Brain pericyte (primary cell): Measurements from ENCODE around the gene SPEF2.

Experiments
- DNase-seq: peaks from one replicate; pipeline ENCODE4 v3.0.0-alpha.2; 2012; ENCODE audit warnings: low read depth, low spot score

Gene SPEF2

DNA sequence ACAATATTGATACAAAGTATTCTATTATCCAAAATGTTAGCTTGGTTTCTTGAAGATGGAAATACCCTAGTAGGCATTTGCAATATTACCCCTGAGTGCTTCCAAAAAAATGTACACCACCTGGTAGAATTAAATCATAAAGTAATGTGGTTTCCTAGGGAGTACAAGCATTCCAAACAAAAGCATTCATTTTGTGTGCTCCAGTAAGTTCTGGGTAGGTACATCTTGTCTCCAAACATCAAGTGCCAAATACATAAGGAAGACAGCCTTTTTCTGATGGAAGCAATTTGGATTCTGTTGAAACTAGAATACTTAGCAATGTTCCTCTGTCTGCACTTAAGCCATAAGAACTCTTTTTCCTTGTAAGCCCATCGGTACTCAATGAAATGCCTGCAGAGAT is 165.9 kb downstream of the SPEF2 start:
- no peak for DNase-seq

DNA sequence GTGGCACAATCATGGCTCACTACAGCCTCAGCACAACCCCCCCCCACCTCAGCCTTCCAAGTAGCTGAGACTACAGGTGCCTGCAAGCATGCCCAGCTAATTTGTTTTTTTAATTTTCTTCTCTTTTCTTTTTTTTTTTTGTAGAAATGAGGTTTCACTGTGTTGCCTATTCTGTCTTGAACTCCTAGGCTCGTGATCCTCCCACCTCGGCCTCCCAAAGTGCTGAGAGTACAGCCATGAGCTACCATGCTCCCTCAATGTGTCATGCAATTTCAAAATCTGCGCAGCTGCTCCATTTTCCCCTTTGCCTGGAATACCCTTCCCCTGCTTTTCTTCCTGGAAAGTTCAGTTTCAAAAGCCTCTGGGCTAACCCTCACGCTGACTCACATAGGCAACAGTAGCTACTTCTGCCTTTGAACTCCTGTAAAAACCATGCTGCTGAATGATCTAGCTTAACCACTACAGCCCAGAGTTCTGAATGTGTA is 168.0 kb downstream of the SPEF2 start:
- no peak for DNase-seq

DNA sequence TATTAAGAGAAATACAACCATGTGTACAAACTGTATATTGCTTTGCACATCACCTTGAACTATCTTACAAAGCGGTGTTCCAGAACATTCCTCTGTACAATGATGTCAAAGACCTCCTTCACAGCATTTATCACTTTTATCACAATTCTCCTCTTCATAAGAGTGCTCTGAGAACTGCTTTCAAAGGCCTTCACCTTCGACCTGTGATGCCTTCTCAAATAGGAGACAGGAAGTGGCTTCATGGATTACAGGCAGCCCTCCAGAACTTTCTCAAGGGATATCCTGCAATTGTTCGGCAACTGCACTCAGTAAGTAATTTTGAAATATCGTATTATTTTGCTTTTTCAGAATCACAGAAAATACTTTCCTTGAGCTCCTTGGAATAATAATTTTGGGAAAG is 171.1 kb downstream of the SPEF2 start:
- no peak for DNase-seq

DNA sequence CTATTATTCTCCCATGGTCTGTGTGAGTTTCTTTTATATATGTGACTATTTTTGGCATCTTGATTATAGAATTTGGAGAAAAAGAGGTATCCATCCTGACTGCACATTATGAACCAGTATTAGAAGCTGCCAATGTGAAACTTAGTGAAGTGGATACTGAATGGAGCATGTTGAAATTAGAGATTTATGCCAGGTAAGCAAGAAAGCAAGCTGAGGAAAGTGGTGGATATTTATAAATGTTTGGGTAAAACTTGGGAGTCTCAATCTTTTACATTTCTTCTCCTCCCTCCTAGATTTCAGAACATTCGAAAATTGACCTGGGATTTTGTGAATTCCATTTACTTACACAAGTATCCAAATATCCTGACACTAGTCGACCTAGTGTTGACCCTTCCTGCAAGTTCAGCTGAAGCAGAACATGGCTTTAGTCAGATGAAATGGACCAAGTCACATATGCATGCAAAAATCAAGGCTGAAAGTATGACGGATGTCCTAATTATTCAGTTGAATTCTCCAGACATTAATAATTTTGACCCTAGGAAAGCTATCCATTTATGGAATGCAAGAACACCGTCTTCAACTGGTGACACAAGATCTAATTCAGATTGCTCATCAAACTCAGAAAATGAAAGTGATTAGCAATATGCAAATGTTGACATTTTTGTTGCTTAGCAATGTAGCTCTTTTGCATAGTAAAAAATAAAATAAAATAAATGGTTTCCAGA is 172.2 kb downstream of the SPEF2 start:
- no peak for DNase-seq

DNA sequence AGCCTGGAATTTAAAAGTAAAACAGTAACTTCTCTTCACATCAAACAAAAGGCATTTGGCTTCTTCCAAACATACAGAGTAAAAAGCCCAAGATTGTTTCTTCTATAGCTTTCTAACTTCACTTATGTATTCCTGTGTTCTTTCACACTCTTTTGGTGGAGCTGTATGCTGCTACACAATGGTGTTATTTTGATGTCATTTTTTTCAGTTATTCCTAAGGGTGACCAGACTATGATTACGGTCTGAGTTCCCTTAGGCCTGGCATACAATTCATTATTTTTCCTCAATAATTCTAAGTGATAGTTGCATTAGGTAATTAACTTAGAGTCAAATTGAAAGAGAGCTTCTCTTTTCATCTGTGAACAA is 172.8 kb downstream of the SPEF2 start:
- DNase-seq, result no peak

DNA sequence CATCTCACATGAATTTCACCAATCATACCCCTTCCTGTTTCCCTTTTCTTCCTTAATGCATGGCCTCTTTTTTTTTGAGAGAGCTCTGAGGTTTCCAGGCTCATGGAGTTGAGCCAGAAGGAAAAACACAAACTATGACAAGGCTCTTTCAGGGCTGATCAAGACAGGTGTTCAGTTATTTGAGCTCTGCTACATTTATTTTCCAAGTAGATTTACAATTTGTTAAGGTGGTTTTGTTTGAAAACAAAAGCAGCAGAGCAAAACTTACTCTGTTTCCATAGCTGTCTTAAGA is 176.6 kb downstream of the SPEF2 start:
- DNase-seq, result no peak

DNA sequence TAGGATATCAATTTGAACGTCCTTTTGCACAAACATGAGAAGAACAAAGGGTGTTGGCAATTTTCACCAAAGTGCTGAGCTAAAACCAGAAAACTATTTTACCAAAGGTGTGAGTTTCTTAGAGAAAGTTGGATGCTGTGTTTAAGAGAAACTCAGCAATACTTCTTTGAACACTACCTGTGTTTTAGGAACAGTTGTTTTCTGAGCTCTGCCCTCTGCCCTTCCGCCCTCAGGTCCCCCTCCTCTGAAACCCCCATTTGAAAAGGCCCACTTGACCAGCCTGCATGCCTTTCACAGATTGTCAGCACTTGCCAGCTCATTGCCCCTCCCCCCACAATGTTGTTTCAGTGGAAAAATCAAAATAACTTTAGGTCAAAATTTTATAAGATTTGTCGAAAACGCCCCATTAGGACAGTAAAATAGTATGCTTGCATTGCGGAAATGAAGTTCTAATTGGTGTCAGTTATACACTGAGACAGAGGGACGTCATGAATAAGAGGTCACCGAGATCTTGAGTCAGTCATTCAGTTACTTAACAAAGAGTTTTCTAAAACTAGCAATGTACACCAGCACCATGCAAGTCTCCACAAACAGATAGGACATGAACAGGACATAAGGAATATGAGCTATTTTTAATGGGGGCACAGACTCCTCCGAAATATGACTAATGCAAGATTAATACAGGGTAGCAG is 177.2 kb downstream of the SPEF2 start:
- DNase-seq, result no peak

DNA sequence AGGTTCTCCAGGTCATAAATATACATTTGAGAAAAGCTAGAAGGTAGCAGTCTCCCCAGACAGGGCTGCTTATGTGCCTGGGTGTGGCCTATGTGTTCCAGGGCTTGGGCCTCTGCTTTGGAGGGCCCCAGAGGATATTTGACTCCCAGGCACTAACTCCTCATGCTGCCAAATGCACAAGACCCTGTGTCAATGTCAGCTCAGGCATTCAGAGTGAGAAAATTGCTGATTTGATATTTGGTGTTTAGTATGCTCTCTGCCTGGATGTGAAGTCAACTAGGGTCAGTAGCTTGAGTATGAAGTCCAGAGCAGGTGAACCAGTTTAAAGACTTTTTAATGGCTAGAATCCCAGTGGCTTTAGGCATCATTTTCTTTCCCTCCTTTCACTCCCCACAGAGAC is 181.5 kb downstream of the SPEF2 start:
- no peak for DNase-seq

DNA sequence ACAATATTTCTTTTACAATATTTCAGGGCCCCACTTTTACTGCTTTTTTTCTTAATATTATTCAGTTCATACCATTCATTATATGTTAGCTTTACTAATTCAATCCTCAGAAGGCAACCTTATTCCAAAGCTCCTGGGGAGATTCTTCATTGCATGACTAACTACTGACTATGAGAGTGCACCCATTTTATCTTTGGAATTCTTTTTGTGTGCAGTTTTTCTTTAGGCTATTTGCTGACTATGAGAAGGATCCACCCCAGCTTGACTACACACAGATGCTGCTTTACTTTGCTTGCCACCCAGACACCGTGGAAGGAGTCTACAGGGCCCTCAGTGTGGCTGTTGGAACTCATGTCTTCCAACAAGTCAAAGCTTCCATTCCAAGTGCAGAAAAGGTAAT is 182.1 kb downstream of the SPEF2 start:
- DNase-seq, result no peak

DNA sequence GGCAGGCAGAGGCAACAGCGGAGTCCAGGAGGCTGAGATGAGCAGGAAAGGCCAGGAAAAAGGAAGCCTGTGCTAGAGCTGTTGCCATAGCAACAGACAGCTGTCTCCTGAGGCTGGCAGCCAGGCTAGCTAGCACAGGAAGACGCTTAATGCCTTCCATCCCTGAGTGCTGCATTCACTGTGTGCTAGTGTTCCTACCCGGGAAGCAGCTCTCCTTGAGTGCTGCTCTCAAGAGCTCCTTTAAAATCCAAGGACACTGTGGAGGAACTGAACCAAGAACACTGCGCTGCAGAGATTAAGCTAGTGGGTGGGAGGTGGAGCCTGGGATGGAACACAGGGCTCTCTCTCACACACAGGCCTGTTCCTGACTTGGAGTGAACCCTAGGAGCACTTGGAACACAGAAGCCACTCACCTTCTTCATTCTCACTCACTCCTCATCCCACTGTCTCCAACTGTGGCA is 185.6 kb downstream of the SPEF2 start:
- DNase-seq, result no peak

DNA sequence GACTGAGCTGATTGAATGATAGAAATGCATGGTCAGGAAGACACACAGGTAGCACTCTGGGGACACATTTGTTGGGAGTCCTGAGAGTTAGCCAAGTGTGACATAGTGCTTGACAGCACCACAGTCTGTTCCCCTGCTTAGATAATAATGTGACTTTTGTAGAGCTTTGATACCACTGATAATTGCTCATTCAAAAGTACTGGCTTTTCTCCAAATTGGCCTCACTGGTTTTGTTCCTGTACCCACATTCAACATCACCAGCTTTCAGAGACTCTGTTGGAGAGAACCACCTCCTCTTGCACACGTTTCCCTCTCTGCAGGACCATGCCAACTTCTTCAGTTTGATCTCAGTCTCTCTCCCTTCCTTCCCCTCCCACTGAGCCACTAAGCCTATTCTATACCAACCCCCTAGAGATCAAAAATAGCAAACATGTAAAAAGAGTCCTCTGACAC is 186.6 kb downstream of the SPEF2 start:
- no peak for DNase-seq

DNA sequence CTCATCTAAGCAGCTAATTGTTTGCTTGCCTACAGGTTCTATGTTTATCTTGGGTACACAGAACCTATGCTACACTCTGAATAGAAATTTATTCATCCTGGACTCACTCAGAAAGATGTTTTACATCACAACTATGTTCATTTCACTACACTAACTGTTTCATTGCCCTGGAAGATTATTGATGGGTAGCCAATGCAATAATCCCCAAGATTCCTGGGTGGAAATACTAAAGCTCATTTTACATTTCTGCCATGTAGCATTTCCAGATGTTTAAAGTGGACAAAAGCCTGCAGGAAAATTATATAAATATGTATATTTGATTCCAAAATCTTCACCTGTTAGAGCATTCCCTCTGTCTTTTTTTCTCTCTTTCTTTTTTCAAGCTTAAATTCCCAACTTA is 187.2 kb downstream of the SPEF2 start:
- DNase-seq, result no peak

DNA sequence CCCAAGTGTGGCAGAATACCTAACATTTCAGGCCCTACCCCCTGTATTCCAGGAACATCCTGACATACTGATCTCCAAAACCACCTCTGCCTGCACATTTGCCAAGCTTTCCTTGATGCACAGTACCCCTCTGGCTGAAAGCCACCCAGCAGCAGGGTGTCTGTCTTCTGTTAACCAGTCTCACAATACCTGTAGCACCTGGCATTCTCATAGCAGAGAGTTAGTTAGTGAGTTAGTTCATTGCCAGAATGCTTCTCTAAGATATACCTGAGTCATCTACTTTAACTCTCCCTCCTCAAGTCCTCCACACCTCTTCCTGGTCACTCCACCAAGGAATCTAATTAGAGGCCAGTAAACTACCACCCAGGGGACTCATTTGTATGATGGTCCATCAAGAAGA is 192.9 kb downstream of the SPEF2 start:
- no peak for DNase-seq

DNA sequence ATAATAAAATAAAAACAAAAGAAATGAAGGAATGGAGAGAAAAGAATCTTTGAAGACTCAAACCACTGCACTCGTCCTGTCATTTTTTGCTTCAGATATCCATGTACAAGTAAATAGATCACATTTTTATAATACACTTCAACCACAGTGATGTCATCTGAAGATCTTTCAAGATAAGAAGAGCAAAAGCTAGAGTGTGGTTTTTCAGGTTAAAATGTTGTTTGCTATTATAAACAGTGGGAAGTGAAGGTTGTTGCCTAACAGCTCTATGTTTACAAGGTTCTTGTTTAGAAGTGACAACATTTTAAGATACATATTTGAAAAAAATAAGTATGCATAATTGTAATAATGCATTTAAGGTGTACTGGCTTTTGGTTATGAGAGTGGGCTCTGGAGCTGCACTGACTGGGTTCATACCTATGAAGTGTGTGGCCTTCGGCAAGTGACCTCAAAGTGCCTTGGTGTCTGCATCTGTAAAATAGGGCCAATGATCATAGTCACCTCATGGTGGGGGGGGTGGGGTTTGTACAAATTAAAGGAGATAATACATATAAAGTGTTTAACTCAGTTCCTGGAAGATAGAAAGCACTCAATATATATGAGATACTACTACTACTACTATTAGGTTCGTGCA is 193.6 kb downstream of the SPEF2 start:
- DNase-seq, result no peak

DNA sequence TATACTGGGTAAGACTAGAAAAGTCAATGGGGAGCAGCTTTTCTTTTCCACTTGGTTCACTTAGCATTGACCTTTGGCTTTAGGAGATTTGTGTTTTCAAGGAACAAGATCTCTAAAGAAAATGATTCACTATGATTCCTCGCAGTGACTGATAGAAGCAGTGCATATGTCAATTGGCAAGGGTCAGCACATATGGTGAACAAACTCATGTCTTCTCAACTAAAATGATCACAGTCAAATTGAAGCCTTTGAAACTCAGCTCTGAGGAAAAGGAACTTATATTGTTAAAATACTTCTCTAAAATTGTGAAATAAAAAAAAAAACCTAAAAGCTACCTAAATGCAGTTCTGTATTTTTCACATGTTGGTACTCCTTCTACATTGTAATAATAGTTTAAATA is 195.9 kb downstream of the SPEF2 start:
- no peak for DNase-seq

DNA sequence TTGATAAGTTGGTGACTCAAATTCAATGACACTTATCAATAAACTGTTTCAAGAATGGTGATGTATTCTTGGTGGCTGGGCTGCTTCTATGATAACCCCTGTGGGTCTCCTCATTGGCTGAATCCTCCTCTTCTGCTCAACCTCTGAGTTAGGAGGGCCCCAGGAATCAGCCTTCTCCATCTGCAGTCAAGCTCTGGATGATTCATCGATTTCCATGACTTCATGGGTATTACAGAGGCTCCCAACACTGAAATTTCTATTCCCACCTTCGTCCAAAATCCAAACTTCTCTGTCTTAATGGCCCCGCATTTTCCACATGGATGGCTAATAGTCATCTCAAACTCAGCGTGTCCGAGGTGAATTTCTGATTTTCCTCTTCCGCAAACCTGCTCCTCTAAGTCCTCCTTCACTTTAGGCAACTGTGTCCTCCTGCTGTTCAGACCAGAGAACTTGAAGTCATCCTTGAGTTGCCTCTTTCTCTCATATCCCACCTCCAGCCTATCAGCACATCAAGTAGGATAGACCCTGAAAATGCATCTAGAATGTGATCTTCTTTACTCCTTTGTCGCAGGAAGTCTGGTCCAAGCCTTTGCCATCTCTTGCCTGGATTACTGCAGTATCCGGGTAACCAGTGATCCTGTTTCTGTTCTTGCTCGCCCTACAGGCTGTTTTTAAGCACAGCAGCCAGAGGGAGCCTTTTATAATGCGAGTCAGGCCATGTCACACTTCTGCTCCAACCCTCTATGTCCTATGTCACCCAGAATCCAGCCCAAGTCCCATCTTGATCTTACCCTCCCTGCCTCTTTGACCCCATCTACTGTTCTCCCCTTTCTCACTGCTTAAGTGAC is 197.7 kb downstream of the SPEF2 start:
- no peak for DNase-seq

DNA sequence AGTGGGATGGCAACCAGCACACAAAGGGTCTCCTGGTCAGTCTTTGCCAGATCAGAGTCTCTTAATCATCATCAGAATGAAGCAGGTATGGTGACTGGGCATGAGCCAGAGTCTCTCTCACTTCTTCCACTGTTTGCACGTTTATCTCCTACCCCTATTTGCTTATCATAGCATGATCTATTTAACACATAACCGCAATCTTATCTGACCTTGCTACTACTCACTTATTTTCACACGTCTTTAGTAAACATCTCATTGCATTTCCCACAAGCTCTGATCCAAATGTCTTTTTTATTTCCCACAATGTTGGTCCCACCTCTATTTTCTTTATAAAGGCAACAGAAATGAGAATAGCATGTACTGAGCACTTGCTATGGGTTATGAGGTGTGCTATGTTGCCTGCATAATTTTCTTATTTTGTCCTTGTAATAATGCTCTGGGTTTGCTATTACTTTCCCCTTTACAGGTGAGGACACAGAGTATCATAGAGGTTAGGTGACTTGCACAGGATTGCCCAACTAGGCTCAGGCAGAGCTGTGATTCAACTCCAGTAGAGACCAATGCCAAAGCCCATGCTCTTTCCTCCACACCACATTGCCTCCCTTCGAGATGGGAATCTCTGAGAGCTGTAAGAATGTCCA is 199.3 kb downstream of the SPEF2 start:
- DNase-seq, result no peak

DNA sequence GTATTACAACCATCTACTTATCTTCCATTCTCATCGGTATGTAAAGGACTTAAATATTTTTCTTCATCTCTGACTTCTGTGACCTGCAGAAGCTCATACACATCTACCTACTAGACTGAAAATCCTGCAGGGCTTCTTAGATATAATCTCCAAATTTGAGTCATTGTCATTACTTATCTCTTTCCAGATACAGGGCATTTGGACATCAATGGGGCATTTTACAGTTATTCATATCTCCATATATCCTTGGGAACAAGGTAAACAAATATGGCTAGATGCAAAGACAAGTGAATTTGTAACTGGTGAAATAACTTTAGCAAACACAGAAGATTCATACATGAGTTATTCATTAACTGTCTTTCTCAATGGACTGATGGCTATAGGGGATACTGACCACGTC is 201.4 kb downstream of the SPEF2 start:
- no peak for DNase-seq

DNA sequence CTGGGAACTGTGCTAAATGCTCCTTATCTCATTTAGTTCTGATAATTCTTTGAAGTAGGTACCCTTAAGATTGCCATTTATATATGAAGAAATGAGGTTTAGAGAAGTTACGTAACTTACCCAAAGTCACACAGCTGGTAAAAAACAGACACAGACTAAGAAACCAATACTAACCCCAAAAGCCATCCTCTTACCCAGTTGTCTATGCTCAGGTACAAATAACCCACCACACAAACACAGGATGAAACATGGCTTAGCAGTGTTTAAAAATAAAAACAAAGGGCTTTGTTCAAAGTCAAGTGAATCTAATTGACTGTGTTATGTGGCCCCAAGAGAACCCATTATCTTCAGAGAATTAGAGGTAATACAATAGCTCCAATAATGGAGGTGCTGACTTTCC is 202.0 kb downstream of the SPEF2 start:
- no peak for DNase-seq

DNA sequence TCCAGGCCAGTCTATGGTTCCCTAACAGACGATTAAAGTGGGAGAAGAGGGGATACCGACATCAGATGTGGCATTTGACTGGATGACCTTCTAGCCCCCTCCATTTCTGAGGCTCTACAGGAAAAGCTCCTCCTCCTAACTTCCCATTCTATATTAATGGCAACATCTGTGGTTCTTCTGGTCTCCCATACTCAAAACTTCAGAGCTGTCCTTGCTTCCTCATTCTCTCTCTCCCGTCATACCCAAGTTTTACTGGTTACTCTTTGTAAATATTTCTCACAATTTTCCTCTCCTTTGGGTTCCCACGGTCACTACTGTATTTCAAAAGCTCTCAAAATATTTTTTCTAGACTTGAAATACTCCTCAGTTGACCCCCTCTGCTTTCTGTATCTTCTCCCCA is 203.1 kb downstream of the SPEF2 start:
- DNase-seq, result no peak

DNA sequence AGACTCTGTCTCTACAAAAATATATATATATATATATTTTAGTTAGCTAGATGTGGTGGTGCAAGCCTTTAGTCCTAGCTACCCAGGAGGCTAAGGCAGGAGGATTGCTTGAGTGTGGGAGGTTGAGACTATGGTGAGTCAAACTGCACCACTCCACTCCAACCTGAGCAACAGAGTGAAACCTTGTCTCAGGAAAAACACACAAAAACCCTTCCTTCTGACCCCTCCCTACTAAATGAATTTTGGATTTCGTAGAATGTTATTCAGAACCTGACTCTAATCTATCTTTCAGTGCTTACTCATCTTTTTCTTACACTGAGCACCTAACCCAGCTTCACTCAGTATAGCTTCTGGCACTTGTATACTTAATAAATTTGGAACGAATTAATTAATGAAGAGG is 203.8 kb downstream of the SPEF2 start:
- DNase-seq, result no peak

DNA sequence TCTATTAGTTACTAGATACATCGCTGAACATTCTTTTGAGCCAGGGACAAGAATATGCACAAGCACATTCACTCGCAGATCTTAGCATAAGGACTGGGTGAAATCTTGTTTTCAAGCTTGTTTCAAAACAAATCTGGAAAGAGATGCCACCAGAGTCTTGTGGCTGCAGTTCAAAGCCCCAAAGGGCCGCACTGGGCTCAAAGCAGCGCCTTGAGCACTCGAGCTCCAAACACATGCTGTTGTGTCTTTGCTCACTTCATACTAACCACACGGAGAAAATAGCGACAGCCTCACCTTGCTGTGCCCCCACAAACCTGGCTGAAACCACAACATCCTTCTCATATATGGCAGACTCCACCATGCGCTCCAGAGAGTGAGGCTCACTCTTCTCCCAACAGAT is 204.8 kb downstream of the SPEF2 start:
- no peak for DNase-seq
